Thoracic aorta (tissue), 2 donors: ENCODE results near the gene KIF18A. TPM values are rescaled to one million over a fixed set of nuclear protein-coding genes. Genes with fewer than 3 reads are reported as not detected.

ENCODE experiments used
- ATAC-seq: fragments of 150-250 bp; one replicate; pipeline ENCODE4 v1.8.0; 2017; ENCODE audit warnings: low read depth; ENCODE audit not compliant: insufficient number of reproducible peaks, low FRiP score
- DNase-seq: peaks from one replicate; pipeline ENCODE4 v3.0.0-alpha.2; 2020; ENCODE audit warnings: low spot score
- H3K27ac ChIP-seq, 2 donors: fragments of 200-600 bp; sonication (generic); 1 replicate in 1 of 2; 2 replicates in 1 of 2; pipeline ENCODE4 v1.5.1; 2016; ENCODE audit warnings: mild to moderate bottlenecking in 2 of 2, moderate library complexity in 2 of 2
- H3K27me3 ChIP-seq: fragments of 200-600 bp; sonication (generic); replicated peaks from 2 replicates; pipeline ENCODE4 v1.6.0; 2016; ENCODE audit warnings: mild to moderate bottlenecking; ENCODE audit not compliant: insufficient read depth
- H3K36me3 ChIP-seq: fragments of 200-600 bp; sonication (generic); one replicate; pipeline ENCODE4 v1.5.1; 2016
- H3K4me1 ChIP-seq, 2 donors: fragments of 200-600 bp; sonication (generic); 1 replicate in 1 of 2; 2 replicates in 1 of 2; pipeline versions ENCODE4 v1.5.1 to v1.6.0; 2016; ENCODE audit warnings: low read depth in 2 of 2, mild to moderate bottlenecking in 1 of 2; ENCODE audit not compliant: control insufficient read depth in 1 of 2
- H3K4me3 ChIP-seq: fragments of 200-600 bp; sonication (generic); 2 replicates; pipeline ENCODE4 v1.5.1; 2016; ENCODE audit warnings: mild to moderate bottlenecking
- H3K9me3 ChIP-seq: fragments of 200-600 bp; sonication (generic); 2 replicates; pipeline ENCODE4 v1.5.1; 2016
- total RNA-seq, 2 donors: library from RNA; depleted of rRNA; stranded (reverse); fragments of >200 nt; gene quantifications; one replicate each; pipeline versions ENCODE4 v1.1.0 to v1.2.3, GENCODE V29; 2016
- TF ChIP-seq, protein P1 (sequence below): fragments of 200-600 bp; sonication (generic); IDR thresholded peaks from one replicate; pipeline ENCODE4 v1.5.1; 2019; ENCODE audit warnings: antibody characterized with exemption

KIF18A gene
- total RNA-seq, 2 donors from 2014 or later = 0.28 TPM; not detected in 1

DNA sequence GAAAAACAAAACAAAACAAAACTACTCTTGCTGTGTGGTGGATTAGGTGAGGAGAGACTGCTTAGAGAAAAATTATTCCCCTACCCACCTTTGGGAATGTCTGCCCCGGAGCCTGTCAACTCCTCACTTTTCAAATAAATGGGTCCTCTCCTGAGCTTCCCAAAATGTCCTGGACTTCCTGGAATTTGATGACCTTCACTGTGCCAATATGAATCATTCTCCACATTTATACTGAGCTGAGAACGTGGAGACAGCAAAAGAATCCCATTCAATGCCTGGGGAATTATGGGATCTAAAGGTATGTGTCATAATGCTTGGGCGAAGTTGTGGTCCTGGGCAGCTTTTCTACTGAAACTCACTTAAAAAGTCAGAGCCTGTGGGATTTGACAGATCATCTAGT, 136.8 kb downstream of the KIF18A start:
- H3K9me3 ChIP-seq = no peaks in the 10 kb centered on the region
- ATAC-seq (no peak), DNase-seq (no peak)
- no peaks in the 10 kb centered on the region for H3K27me3 ChIP-seq
- TF ChIP-seq, protein P1, sequence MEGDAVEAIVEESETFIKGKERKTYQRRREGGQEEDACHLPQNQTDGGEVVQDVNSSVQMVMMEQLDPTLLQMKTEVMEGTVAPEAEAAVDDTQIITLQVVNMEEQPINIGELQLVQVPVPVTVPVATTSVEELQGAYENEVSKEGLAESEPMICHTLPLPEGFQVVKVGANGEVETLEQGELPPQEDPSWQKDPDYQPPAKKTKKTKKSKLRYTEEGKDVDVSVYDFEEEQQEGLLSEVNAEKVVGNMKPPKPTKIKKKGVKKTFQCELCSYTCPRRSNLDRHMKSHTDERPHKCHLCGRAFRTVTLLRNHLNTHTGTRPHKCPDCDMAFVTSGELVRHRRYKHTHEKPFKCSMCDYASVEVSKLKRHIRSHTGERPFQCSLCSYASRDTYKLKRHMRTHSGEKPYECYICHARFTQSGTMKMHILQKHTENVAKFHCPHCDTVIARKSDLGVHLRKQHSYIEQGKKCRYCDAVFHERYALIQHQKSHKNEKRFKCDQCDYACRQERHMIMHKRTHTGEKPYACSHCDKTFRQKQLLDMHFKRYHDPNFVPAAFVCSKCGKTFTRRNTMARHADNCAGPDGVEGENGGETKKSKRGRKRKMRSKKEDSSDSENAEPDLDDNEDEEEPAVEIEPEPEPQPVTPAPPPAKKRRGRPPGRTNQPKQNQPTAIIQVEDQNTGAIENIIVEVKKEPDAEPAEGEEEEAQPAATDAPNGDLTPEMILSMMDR = no peak
- no peak overlapping the region for H3K27ac ChIP-seq
- no peaks in the 10 kb centered on the region for H3K4me1 ChIP-seq
- no peaks in the 10 kb centered on the region for H3K36me3 ChIP-seq
- no peak overlapping the region for H3K4me3 ChIP-seq

Other genes with a start within 250 kb of the KIF18A start
- gene METTL15, start 232 bp upstream of the KIF18A start, total RNA-seq = 10 to 100 TPM in 1 of 2 donors, 1 to 10 TPM in 1; 7.6 to 12.1 TPM